Peyer's patch (tissue), 4 donors: ENCODE results near the gene MYH4.

Experiments used
- POLR2A ChIP-seq, 2 donors: fragments of 450-650 bp; IDR thresholded peaks; one replicate each; pipeline ENCODE4 v1.5.1; 2017; ENCODE audit warnings: antibody characterized with exemption in 2 of 2, mild to moderate bottlenecking in 2 of 2, moderate library complexity in 2 of 2
- TF ChIP-seq, protein P1 (sequence below), 6 experiments: fragments of 450-650 bp in 4 of 6; fragments of 200-600 bp in 2 of 6; sonication (generic) in 1 of 6; IDR thresholded peaks; one replicate each; pipeline ENCODE4 v1.5.1; 2017 to 2019; ENCODE audit warnings: antibody characterized with exemption in 6 of 6, mild to moderate bottlenecking in 3 of 6, moderate library complexity in 1 of 6

DNA sequence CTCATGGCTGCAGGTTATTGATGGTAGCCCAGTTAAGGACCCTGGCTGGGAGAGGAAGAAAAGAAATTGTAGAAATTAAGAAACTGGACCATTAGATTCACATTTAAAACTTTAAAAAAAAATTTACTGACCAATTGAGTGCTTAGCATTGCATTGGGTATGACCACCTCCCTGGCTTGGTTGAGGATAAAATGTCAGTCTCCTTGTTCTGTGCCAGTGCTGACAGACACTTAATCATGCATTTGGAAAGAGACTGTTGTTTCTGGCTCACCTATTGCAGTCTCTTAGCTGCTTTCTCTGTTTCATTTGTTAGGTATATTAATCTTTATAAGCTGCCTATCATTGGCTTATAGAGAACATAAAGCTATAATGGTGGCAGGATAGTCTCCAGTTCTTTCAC, 47.3 kb upstream of the MYH4 start:
- no peak for TF ChIP-seq POLR2A (IDR thresholded peaks at IDR 0.05)
- TF ChIP-seq, protein P1, sequence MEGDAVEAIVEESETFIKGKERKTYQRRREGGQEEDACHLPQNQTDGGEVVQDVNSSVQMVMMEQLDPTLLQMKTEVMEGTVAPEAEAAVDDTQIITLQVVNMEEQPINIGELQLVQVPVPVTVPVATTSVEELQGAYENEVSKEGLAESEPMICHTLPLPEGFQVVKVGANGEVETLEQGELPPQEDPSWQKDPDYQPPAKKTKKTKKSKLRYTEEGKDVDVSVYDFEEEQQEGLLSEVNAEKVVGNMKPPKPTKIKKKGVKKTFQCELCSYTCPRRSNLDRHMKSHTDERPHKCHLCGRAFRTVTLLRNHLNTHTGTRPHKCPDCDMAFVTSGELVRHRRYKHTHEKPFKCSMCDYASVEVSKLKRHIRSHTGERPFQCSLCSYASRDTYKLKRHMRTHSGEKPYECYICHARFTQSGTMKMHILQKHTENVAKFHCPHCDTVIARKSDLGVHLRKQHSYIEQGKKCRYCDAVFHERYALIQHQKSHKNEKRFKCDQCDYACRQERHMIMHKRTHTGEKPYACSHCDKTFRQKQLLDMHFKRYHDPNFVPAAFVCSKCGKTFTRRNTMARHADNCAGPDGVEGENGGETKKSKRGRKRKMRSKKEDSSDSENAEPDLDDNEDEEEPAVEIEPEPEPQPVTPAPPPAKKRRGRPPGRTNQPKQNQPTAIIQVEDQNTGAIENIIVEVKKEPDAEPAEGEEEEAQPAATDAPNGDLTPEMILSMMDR (IDR thresholded peaks at IDR 0.05), result no peak
